HS-5 (cell line): Measurements from ENCODE around the gene PDGFC.

ENCODE experiments used
- DNase-seq: peaks from one replicate; pipeline ENCODE4 v3.0.0-alpha.2; 2012; ENCODE audit warnings: low read depth

The PDGFC gene

GRCh38 chr4:156974264-156974663 lies 2.7 kb upstream of the PDGFC start:
- no peak for DNase-seq

- DNase-seq: no peak
Observed at GRCh38 chr4:156972379-156973015, 898 bp upstream of the PDGFC start.

GRCh38 chr4:156971165-156971675 lies 379 bp downstream of the PDGFC start:
- no peak for DNase-seq

- no peak for DNase-seq
Observed at GRCh38 chr4:156970501-156971164, 966 bp downstream of the PDGFC start.

DNA sequence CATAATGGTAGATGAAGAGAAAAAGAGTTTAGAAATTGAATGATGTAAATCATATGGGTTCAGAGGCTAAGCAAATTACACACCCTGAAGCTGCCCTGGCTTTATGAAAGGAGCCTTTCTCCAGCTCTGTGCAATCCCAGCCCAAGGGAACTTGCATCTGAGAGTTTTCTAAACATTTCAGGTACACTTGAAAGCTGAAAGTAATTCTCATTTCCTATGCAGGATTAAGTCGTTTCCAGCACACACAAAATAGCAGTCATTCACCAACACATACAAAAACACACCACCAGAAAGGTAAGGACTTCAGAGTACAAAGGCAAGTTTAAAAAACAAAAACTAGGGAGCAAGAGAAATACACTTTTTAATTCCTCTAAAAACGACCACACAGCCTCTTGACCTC lies 1.7 kb downstream of the PDGFC start:
- DNase-seq: no peak

DNA sequence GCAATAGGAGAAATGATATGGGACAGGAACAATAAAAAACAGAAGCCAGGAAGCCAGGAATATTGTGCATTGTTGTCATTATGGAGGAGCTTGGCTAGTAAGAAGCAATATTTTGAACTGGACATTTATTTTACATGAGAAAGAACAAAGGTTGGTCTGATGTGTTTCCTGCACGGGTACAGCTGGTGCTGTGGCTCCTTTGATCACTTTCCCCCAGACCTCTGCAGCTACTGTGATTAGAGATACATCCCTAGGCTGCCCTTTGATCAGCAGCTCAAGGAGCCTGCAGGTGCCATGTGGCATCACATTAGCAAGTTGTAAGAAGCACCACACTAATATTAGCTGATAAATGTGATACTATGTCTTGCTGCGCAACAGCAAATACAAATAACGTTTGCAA lies 2.5 kb downstream of the PDGFC start:
- DNase-seq: no peak

- DNase-seq: peak; percentile 79
Observed at GRCh38 chr4:156968479-156968984, 3.1 kb downstream of the PDGFC start.

- no peak for DNase-seq
Observed at GRCh38 chr4:156966836-156967235, 4.8 kb downstream of the PDGFC start.

- no peak for DNase-seq
Observed at GRCh38 chr4:156963419-156963818, 8.2 kb downstream of the PDGFC start.

DNA sequence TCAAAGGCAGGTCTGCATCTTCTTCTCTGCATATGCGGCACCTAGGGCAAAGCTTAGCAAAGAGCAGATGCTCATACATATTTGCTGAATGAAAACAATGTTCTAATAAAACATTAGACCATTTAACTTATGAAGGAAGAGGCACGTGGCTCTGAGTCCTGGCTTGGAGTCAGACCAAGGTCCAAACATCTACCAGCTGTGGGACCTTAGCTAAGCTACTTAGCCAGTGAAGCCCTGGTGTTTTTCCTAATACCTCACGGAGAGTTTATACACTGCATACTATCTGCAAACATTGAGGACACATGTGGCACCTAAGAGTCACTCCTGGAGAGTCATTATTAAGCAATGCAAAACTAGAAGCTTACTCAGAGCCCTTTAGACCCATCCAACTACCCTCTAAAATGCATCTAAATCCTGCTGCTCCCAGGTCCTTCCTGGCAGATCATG lies 9.0 kb downstream of the PDGFC start:
- DNase-seq: peak; percentile 91

DNA sequence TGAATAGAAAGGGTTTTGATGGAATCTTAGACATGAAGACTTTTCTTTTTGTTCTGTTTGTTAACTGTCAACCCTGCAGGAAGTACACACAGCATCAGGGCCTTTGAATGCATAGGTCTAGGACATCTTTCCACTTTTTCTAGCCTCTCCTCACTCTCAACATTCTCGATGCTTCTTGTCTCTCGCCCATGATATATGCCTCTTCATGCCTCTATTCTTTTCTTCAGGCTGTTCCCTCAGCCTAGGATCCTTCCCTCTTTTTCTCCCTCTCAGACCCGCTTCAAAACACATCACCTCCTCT lies 9.6 kb downstream of the PDGFC start:
- no peak for DNase-seq

DNA sequence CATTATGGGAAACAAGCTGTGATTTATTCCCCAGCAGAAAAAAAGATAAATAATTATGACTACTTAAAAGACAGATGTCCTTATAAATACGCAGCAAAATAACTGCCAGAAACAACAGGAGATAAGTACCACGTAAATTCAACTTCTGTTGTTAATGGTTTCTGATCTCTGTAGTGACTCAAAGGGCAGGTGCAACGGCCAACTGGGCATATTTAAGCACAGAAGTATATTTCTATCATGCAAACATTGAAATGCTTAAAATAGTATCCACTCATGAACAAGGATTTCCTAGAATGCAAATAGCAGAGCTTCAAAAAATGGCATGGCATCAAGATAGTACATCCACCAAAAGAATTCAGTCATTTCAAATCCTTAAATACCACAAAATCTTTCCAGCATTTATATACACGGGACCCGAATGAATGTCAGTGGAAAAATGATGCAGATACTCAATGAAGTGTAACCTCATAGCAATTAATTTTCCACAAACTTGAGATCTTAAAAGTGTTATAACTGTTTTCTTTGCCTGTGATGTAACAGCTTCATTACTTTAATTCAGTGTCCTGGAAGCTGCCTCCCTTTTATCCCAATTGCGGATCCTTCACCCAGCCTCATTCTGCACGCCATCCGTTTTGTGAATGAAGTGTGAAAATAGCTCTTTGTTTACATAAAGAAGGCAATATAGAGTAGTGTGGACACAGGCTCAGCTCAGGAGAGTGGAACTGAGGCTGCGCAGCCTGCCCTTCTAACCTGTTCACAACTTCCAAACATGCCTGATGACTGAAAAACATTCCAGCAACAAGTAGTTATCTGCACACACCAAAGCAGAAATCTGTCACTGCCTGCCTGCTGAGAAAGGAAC lies 10.2 kb downstream of the PDGFC start:
- DNase-seq: no peak

DNA sequence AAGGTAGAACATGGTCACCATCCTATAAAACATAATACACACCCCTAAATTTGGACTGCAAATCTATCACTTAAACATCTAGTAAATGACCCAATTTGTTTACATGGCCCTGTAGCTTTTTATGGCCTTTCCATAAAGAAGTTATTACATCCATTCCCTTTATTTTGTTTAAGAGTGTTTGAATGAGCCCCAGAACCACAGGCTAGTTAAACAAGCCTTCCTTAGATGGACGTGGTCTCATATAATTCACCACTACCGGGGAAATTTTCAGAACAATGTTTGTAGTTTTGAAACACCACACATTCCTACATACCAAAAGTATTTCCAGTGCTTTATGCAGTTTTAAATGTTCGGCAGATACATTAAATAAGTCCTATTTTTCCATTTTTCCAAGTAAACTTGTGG lies 12.3 kb downstream of the PDGFC start:
- no peak for DNase-seq

DNA sequence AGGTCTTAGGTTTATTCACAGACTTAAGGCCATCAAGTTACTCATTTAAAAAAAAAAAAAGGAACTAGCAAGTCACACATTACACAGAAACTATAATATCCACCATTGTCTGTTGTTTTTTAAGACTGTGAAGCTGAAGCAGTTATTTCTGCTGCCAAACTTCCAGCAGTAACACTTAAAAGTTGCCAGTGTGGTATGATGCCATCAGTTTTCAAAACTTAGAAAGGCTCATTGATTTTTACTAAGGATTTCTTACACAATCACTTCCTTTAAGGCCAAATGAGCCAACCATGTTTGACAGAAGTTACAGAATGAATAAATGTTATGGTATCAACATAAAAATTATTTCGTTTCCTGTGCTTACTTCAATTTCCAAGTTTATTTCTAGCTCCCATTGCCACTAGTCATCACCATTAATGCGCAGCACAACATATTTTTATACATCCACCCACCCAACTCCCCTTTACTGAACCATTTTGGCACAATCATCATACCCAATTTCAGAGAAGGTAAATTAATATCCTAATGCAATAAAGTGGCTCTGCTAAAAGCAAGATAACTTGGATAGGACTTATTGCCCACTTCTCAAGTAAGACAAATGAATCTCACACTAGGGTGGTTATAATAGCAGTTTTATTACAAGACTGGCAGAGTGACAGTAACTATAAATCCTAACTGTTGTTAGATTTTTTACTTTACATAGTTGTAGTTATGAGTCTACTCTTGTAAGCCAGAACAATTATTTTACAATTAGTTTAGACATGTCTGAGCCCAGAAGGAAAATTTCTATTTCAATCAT lies 13.1 kb downstream of the PDGFC start:
- no peak for DNase-seq

- no peak for DNase-seq
Observed at GRCh38 chr4:156957556-156957955, 14.0 kb downstream of the PDGFC start.

DNA sequence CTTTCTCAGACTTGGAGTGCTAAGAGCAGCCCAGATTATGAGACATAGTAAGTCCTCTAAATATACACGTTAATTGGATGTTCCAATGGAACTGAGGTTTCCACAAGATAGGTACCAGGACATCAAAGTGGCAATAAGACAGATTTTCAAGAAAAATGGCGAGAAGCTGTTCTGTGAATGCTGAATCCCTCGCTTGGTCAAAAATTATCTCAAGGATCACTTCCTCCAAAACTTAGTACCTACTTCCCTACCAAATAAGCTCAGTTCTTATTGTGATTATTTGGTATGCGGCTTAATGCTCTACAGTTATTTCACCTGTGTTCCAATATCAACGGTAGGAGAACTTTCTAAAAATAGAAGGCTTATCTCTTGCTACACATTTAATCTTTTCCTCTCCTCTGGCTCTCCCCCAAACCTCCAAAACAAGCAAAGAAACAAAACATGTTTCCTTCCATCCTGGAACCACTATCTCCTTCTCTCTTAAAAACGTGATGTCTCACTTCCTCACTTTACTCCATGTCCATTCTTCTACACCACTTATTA lies 14.7 kb downstream of the PDGFC start:
- DNase-seq: no peak

- DNase-seq: no peak
Observed at GRCh38 chr4:156956359-156956758, 15.2 kb downstream of the PDGFC start.

GRCh38 chr4:156954587-156954986 lies 17.0 kb downstream of the PDGFC start:
- no peak for DNase-seq

GRCh38 chr4:156953951-156954350 lies 17.6 kb downstream of the PDGFC start:
- no peak for DNase-seq

GRCh38 chr4:156953001-156953400 lies 18.6 kb downstream of the PDGFC start:
- no peak for DNase-seq

- DNase-seq: no peak
Observed at GRCh38 chr4:156952078-156952759, 19.4 kb downstream of the PDGFC start.
